IPS-NIHi7 (cell line): ENCODE data around the gene NEK3.
"Not testable (repeated sequence)": the region's sequence is repeated elsewhere in the genome, so short reads cannot be mapped to it uniquely, and the experiment has no call there.

ENCODE experiments used
- DNase-seq: peaks from one replicate; pipeline ENCODE4 v3.0.0; 2012; ENCODE audit warnings: mixed read lengths; ENCODE audit errors: extremely low spot score

Gene NEK3

DNA sequence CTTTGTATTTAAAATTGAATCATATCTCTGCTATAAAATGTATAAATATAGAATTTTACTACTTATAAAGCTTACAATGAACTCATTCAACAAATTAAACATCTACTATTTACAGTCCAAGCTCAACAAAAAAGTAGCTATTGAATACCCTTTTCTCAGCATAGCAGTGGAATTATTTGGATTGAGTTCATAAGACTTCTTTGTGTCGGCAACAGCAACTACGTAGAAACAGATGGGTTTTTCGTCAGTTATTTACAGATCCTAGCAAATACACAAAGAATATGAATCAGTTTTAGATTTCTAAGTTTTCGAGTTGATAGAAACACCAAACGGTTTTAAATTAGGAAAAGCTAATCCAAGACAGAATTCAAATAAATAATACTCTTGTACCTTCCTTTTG lies 10.4 kb upstream of the NEK3 start:
- DNase-seq: no peak

DNA sequence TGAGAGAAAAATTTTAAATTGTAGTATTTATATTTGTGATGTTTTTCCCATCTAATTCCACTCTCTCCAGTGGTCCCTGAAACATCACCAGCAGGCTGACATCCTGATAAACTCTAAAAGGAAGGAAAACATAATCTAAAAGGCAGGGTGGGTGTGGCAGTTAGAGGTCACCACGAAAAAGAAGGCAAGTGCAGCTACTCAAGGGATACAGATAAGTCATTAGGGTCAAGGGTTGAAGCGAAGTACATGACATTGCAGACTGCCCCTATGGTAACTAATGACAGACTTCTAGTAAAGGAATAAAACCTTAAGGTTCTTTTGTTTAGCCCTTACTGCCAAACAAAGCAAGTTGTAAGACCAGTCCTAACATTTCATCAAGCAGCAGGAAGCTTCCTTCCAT lies 6.0 kb upstream of the NEK3 start:
- DNase-seq: no peak

DNA sequence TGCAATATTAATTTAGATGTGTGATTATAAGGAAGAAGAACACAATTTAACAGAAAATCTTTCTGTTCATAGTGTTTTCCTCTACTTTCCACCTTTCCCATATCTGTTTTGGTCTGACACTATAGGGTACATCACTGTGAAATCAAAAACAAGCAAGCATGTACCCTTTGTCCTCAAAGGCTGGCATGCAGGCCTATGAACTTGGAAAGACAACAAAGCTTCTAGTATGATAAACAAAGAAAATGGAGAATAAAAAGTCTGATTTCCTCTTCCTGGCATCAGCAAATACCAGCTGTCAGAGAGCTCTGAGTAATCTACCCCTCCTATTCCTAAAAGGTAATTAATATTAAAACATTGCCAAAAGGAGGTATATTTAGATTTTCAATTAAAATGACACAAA lies 5.6 kb upstream of the NEK3 start:
- DNase-seq: no peak

DNA sequence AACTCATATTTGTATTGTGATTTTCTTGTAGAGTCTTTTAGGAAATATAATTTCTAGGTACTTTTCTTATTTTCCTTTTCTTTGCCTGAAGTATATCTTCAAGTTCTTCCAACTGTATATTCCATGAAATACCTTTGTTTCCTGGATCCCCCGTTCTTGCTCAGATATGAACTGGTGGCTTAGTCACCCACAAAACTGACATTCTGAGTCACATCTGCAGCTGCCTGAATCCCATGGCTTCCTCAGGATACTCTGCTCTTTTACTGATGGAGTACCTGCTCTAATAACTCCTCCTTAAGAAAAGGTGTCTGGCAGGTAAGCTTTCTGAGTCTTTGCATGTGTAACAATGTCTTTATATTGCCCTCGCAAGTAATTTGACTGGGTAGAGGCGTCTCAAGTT lies 4.5 kb upstream of the NEK3 start:
- not testable (repeated sequence) for DNase-seq

DNA sequence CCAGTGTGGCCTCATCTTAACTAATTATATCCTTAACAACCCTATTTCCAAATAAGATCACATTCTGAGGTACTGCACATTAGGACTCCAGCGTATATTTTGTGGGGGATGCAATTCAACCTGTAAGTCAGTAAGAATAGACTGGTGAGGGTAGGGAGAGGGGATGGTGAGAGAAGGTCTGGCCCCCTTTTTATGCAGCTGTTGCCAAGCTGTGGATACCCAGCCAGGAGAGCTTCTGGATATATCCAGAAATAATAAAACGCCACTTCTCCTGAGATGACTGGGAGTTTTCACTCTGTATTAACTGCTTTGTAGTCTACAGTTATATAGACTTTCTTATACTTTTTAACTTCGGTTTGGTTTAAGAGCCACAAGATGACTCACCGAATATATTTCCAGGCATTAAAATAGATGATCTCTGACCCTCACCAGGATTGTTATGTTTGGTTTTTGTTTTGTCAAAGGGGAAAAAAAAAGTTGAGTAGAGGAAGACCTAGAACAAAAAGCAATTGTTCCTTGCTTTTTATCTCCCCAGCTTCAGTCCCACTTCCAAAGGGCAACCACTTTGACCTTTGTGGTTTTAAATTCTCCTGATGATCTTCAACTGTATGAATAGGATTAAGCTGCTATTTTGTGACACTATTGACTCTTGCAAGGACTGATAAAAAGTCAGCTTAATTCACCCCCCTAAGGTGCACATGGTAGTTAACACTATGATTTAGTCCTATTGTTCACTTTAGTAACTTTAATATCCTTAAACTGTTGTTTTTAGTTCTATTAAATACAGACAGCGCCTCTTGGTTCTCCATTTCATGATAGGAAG lies 3.1 kb upstream of the NEK3 start:
- no peak for DNase-seq

GRCh38 chr13:52161181-52161646 lies 1.8 kb upstream of the NEK3 start:
- DNase-seq: no peak

DNA sequence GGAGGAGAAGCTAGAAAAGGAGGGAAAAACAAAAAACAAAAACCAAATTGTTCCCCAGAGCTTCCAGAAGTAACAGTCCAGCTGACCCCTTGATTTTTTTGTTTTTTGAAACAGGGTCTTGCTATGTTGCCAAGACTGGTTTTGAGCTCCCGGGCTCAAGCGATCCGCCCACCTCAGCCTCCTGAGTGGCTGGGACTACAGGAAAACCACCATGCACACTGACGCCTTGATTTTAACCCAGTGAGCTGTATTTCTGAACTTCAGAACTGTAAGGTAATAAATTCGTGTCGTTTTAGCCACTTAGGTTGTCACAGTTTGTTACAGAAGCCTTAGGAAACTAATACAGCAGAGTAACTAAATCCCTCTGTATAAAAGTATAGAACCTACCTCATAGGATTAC lies 1.1 kb upstream of the NEK3 start:
- no peak for DNase-seq

GRCh38 chr13:52160053-52160452 lies 656 bp upstream of the NEK3 start:
- DNase-seq: no peak

DNA sequence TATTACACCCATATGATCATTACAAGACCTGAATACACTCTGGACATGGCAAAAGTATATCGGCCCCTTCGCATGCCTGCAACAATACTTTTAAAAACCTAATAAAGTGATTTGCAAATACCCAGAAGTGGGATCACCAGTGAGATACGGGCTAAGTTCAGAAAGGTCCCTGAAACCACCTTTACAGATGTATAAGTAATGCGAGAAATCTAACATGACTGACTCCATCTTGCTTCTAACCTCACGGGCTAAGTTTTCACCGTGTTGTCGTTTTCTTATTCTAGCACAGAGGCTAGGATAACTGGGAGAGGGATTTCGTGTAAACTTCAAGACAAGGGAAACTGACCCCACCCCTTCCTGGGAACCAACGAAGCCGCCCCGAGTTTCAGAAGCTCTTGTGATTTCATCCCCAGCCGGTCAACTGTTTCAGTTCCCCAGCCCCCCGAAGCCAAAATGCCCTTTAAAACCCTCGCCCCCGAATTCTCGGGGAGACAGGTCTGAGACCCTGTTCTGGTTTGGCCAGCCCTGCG lies 703 bp downstream of the NEK3 start:
- DNase-seq: peak; percentile 34

DNA sequence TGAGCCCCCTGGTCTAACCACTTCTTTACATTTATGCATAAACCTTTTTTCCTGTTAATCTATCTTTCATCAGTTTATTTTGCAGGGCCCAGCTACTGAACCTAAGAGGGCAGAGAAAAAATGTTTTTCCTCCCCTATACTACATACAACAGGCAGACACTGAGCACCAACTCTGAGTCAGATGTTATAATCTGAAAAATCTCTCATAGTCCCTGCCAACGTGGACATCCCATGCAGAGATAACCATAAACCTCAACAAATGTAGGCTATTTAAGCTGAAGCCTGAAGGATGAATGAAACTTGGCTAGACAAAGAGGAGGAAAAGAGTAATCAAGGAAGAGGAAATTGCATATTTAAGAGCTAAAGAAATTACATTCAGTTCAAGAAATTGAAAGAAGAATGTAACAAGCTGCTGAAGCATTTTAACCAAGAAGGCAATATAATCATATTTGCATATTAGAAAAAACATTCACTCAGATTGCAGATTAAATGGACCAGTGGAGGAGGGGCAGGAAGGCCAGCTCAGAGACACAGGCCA lies 2.6 kb downstream of the NEK3 start:
- no peak for DNase-seq

- DNase-seq: no peak
Measured at GRCh38 chr13:52155177-52155576, 4.2 kb downstream of the NEK3 start.

GRCh38 chr13:52147225-52147624 lies 12.2 kb downstream of the NEK3 start:
- DNase-seq: no peak

DNA sequence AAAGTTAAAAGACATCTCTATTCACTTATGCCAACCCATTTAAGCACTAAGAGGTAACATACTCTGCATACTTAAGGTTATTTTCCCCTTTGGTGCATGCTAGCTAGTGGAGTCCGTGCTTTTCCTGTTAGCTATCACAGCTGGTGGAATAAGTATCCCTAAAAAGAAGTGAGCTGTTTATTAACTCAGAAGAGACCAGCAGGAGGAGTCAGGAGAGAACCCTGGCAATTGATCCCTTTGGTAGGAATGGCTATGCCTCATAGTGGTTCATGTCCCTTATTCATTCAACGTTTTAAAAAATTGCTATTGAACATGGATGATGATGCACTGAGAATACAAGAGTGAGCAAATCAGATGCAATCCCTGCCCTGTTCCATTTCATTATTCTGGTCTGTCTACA lies 18.1 kb downstream of the NEK3 start:
- DNase-seq: no peak

DNA sequence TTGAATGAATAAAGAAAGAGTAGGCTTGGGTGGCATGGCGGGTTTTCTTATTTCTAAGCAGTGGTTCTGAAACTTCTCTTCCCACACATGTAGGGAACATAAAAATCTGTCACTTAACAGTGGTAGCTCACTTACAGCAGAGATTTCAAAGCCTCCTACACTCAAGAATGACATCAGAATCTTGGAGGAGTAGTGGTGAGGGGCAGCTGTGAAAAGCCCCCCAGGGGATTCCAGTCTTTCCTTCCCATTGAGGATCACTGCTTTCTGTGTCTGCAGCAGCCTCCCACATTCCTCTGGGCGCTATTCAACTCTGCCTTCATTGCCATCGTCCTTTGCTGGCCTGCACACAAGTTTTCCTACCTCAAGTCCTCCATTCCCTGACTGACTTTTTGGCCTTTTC lies 21.9 kb downstream of the NEK3 start:
- no peak for DNase-seq

DNA sequence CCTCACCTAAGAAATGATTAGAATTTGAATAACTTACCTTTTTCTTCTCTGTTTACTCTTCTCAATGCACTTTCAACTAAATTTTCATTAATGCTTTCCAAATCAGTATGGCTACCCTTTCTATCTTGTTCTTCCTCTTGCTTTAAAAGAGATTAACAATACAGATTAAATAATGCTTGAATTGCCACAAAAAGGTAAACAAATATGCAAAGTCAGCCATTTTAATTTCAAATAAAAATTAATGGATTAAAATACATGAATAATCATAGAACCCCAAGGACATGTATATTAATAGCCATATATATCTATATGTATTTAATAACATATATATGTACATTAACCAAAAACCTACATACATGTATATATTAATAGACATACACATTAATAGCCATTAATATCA lies 22.6 kb downstream of the NEK3 start:
- no peak for DNase-seq

DNA sequence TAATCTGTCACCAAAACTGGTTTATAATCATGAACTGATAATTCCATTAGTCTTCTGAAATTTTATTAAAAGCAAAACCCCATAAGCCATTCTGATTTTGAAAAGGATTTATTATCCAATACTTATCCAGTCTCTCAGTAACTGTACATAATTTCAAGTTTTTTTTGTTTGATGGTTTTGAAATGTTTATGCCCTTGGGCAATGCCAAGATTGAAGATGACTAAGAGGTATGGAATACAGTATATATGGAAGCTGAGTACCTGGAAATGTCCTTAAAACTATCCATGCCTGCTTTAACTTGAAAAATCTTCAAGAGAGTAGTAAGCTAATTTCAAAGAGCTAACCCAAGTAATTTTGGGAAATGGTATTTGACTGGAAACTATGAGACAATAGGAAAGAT lies 28.8 kb downstream of the NEK3 start:
- DNase-seq: no peak

DNA sequence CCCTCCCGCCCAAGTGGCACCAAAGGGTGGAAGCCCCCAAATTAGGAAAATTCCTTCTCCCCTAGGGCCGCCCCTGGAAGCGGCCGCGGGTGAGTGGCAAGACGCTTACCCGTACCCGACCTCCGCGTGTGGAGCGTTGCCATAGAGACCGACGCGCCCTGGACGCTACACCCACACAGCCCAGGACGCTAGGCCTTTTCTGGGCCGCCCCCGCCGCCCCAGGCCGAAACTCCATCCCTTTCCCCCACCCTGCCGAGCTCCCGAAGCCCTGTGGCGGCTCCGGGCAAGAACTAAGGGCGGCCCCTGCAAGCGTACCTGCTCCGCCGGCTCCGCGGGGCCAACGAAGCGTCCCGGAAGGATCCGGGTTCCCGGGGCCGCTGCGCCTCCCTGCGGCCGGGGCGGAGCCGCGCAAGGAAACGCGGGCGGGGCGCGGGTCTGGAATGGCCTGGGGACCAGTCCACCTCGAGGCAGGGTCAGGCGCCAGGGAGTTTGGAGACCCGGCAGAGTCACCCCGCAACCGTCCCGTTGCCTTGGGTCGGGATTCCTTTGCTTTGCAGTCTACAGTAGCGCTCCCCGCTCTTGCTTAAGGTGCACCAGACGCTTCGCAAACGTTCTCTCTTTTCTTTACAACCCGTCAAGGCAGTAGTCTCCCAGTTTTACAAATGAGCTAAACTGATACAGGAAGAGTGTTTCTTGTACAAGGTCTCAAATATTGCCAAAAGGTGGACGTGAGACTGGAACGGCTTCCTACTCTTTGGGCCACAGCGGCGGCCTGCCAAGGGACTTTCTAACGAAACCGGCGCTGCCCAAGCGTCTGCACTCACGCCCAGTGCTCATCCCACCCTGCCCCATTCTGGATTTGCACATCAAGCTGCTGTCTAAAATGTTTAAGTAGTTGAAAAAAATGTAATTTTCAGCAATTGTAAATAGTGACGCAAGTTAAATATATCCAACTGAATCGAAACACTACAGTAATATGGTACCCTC lies 30.4 kb downstream of the NEK3 start, which contains the start of gene NEK5:
TSS of gene NEK5 (minus strand) at position 360 of the 987 bp plus-strand sequence. CDS start 1,591 bp downstream, outside the sequence.
- DNase-seq: peak; percentile 94

- peak; percentile 80 for DNase-seq
Measured at GRCh38 chr13:52127783-52128702, 31.4 kb downstream of the NEK3 start.

DNA sequence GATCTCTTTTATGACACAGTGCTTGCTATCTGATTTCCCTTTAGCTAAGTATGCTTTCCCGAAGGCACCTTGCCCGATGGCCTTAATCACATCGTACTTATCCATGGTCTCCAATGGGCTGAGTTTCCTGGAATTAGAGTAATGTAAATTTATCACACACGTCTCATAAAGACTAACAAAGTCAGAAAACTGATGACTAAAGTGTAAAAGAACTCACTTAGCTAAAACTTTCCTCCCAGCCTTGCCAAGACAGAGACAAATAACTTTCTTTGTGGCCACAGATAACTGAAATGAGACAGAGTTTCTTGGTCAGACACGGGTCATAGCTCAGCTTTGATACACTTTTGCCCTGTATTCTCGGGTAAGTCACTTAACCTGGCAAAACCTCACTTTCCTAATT lies 32.0 kb downstream of the NEK3 start:
- DNase-seq: no peak

DNA sequence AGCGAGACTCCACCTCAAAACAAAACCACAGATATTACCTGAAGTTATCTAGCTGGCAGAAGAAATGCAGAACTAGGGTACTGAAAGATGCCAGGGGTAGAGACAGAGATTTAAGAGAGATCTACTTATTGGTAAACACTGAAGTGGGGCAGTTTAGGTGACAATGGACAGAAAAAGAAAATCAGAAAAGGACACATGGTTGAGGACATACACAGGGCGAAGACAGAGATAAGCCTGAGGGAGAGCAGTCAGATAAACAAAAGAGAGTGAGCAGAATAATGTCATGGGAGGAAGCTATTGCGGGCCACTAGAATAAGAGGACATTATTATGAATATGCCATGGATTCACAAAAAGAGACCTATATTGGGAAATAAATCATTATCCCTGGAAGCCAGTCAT lies 33.9 kb downstream of the NEK3 start:
- no peak for DNase-seq

- no peak for DNase-seq
Measured at GRCh38 chr13:52118595-52118994, 40.8 kb downstream of the NEK3 start.
